ENCODE data around the gene CSN2.
A peak's percentile ranks its signal among the peaks of the same experiment; 100 is the strongest.
"Not testable (repeated sequence)": the region's sequence is repeated elsewhere in the genome, so short reads cannot be mapped to it uniquely, and the experiment has no call there.

CSN2 gene, protein sequence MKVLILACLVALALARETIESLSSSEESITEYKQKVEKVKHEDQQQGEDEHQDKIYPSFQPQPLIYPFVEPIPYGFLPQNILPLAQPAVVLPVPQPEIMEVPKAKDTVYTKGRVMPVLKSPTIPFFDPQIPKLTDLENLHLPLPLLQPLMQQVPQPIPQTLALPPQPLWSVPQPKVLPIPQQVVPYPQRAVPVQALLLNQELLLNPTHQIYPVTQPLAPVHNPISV

DNA sequence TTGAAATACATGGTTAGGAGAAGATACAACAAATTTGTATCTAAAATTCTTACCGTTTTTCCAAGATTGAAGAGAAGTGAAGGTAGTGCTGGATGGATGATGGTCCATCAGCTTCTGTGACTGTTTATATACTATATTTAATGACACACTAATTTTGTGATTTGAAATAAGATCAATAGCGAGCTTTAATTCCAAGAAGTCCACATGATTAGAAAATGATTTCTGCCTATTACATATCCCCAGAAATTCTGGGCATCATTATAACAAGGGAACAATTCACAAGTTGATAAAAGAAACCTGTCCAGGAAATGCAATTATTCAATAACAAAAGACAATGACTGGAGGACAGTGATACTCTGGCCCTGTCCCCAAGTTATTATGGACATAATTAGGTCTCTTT is at the start of gene CSN2:
CSN2 (minus strand) TSS at position 101 of the 400 bp plus-strand sequence. CDS start 4,733 bp downstream, outside the sequence.
- no peak for DNase-seq (ENCODE audit: low read depth in 2 of 2)

DNA sequence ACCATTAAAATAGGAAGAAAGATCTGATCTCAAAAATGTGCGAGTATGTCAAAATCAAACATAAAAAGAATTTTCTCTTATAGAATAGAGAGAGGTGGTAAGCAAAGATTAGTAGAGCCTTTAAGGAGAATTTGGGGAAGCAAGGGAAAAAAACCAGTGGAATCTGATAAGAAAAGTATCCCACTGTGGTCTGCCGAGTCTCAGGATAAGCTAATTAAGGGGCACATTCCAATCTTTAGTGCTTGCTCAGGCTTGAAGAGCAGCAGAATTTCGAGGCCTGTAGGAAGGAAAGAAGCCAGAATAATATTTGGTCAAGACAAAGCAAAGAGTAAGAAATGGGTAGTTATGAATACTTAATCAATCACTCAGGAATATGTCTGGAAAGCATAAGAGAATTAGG is 43.2 kb upstream of the CSN2 start:
- no peak for DNase-seq (ENCODE audit: low read depth in 2 of 2)

DNA sequence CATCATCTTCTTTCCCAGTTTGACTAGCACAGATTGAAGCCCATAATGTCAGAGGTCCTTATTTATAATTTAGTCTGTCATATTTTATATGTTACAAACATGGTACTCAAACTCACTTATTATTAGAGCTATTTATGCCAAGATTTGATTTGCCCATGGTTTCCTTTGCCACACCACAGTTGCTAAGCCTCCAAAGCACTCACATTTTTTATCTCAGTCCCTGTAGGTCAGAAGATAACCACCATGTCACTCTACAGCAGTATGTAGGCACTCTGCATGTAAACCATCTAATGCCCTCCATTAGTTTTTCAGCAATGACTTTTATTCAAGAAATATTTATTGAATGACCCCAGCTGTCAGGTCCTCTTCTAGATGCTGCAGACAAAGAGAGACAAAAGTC is 37.0 kb upstream of the CSN2 start:
- DNase-seq (ENCODE audit: low read depth in 2 of 2) = no peak

DNA sequence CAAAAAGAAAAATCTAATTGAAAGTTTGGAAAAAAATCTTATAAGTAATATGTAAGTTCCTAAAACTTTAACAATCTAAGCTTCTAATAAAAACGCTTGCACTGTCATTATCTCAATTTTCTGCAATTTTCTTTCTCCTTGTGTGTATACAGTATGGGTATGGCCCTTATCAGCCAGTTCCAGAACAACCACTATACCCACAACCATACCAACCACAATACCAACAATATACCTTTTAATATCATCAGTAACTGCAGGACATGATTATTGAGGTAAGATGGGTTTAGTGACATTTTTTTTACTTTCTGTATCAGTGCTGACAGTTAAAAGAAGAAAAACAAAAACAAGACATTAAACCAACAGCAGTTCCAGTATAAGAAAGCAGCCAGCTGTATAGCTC is 35.2 kb upstream of the CSN2 start:
- DNase-seq (ENCODE audit: low read depth in 2 of 2) = no peak

DNA sequence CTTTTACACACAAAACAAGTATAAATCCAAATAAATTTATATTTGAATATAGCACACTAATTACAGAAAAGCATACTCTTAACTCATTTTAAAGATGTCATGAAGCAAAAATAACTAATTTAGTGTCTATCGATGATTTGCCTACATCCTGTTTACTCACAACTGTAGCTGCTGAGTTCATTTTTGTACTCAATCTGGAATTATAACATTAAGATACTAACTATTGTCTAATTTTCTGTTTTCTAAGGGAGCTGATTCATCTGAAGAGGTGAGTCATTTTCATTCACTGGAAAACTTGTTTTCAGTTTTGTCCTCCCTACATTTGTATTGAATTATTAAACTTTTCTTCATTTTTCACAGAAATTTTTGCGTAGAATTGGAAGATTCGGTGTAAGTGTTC is 33.9 kb upstream of the CSN2 start:
- DNase-seq (ENCODE audit: low read depth in 2 of 2) = no peak

DNA sequence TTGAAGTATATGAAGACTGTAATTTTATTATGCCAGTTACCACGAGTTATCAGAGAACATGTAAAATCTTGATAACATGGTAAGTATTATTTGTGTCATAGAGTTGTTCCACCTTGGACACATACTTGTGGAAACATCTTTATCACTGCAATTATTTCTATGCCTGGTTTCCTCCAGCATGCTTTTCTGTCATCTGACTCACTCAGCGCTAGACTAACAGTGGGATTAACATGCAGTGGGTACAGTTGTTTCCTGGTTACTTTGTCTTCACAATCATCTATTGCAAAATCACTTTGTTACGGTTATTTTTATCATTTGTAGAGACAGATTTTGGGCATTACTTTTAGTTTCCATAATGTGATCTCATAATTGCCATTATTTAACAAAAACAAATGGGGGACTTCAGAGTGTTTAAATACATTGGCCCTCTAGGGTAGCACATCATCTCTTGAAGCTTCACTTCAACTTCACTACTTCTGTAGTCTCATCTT is 30.0 kb upstream of the CSN2 start, which contains the start of gene STATH:
STATH (plus strand) TSS at position 441 of the 491 bp plus-strand sequence. CDS start 2,472 bp downstream, outside the sequence.
- DNase-seq (ENCODE audit: low read depth in 2 of 2) = no peak

DNA sequence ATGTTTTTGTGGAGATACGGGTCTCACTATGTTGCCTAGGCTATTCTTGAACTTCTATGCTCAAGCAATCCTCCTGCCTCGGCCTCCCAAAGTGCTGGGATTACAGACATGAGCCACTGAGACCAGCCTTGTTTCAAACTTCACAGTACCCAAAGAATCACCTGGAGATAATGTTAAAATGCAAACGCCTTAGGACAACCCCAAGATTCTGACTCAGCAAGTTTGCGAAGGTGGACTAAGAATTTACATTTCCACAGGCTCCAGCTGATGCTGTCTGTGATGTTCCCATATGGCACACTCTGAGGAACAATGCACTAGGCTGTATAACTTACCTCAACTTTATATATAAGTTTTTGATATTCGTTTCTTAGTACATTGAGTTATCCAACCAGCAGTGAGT is 29.3 kb upstream of the CSN2 start:
- no peak for DNase-seq (ENCODE audit: low read depth in 2 of 2)

DNA sequence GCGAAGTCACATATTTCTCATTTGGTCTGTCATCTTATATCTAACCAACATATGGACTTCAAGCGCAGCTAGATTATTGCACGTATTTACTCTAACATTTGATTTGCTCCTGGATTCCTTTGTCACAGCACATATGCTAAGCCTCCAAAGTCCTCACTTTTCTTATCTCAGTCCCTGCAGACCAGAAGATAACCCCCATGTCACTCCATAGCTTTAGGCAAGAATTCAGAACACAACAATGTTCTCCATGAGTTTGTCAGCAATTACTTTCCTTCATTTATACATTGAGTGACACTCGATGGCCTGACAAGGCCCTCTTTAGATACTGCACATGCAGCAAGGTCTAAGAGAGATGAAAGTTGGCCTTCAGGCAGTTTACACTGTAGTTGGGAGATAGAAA is 25.5 kb upstream of the CSN2 start:
- DNase-seq (ENCODE audit: low read depth in 2 of 2) = no peak

DNA sequence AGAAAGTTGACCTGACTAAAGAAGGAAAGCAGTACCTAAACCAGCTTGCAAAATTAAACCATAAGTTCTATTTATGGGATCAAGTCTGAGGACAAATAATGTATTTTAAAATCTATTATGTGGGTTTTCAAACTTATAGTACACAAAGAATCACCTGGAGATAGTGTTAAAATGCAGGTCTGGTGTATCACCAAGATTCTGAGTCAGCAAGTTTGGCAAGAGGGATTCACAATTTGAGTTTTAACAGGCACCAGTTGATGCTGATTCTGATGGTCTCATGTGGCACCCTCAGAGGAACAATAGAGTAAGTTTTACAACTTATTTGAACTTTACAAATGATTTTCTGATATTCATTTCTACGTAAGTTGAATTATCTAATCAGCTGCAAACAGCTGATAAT is 21.1 kb upstream of the CSN2 start:
- DNase-seq (ENCODE audit: low read depth in 2 of 2) = no peak

DNA sequence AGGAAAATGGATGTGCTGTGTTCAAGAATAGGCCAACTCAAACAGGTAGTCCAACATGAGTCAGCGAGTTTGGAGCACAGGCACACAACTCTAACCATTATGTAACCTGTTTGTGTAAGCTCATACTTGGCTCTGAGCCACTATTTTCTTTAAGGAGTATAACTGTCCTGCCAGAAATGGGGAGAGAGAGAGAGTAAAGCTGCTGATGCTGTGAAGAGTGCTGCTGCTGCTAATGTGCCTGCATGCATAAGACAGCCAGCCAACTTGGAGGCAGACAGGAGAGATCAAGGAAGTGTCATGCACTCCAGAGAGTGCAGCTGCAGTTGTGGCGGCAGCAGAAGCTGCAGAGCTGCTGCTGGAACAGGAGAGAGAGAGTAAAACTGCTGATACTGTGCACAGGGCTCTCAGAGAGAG is 18.5 kb upstream of the CSN2 start:
- peak in 1 of 2 experiments; percentile 1 for DNase-seq (ENCODE audit: low read depth in 2 of 2)

DNA sequence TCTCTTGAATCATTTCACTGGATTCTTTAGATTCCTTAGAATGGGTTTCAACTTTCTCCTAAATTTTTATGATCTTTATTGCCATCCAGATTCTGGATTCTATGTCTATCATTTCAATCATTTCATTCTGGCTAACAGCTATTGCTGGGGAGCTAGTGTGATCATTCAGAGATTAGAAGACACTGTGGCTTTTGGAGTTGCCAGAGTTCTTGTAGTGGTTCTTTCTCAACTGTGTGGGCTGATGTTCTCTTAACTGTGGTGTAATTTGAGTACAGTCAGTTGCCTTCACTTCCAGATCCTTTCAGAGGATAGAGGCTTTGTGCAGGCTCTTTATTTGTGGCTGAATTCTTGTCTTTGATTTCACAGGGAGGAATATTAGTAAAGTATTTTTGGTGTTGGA is 12.1 kb upstream of the CSN2 start:
- no peak for DNase-seq (ENCODE audit: low read depth in 2 of 2)

DNA sequence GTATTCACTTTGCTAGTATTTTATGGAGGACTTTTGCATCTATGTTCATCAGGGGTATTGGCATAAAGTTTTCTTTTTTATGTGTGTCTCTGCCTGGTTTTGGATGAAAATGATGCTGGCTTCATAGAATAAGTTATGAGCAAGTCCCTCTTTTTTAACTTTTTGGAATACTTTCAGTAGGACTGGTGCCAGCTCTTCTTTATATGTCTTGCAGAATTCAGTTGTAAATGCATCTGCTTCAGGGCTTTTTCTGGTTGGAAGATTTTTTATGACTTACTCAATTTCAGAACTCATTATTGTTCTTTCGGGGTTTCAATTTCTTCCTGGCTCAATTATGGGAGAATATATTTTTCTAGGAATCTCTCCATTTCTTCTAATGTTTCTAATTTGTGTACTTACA is 9.1 kb upstream of the CSN2 start:
- no peak for DNase-seq (ENCODE audit: low read depth in 2 of 2)

DNA sequence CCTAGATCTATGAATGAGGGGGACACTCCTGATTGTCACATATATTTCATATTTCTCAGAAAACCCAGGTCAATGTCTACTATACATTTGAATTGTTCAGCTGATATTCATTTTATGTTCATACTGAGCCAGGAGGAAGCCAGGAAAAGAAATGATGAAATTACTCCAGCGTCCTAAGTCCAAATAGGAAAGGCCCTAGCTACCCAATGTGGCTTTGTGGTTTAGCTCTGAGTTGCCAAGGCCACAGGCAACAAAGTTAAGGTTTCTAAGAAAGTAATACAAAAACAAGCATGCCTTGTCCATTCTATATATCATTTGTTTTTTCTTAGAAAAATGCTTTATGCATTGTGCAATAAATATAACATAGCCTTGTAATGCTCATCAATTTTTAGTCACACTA is 4.5 kb upstream of the CSN2 start:
- no peak for DNase-seq (ENCODE audit: low read depth in 2 of 2)

DNA sequence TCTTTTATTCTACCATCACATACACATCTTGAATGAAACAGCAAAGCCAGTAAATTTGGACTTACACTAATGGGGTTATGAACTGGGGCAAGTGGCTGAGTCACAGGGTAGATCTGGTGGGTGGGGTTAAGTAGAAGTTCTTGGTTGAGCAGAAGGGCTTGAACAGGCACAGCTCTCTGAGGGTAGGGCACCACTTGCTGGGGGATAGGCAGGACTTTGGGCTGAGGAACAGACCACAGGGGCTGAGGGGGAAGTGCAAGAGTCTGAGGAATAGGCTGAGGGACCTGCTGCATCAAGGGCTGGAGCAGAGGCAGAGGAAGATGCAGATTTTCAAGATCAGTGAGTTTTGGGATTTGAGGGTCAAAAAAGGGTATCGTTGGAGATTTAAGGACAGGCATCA is 8.3 kb downstream of the CSN2 start:
- DNase-seq (ENCODE audit: low read depth in 2 of 2) = no peak

DNA sequence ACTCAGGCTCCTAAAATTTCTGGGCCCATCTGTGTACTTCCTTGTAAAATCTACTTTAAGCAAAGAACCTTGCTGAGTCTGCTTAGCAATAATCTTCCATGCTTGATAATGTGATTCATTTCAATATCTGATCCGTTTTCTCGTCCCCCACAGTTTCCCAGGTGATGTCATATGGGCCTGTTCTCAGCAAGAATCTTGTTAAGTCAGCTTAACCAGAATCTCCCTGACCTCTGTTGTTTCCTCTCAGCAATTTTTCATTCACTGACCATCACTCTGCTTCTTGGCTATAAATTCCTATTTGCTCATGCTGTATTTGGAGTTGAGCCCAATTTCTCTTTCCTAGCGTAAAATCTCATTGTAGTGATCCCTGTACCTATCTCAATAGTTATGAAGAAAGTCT is 13.9 kb downstream of the CSN2 start:
- DNase-seq (ENCODE audit: low read depth in 2 of 2) = no peak

DNA sequence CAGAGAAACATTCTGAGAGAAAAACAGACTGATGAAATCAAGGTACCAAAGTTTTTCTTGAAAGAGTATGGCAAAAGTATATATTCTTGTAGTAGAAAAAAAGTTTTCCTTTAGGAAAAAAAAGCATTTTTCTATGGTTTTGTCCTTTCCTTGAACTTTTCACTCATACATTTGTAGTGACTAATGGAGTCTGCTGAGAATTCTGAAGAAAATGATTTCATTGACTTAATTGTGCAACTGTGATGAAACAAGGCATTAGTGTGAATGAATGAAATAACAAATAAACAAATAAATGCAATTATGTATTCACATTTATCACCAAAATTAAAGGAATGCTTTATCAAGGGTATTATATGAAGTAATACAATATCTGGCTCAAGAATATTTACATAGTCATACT is 29.0 kb downstream of the CSN2 start:
- DNase-seq (ENCODE audit: low read depth in 2 of 2) = peak in 1 of 2 experiments; percentile 0

DNA sequence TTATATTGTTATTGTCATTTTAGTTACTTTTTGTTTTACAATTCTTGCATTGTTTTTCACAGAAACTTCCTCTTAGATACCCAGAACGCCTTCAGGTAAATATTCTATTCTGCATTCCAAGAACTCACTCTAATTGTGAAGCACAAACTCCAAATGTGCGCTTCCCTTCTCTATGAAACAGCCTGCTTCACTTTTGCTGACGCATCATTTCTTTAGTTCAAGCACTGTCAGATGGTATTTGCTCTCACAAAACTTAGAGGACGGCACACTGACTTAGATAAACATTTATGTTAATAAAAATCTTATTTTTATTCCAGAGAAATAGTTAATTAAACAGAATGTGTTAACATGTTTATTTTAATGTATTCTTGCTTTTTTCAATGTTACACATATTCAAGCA is 31.4 kb downstream of the CSN2 start:
- DNase-seq (ENCODE audit: low read depth in 2 of 2) = no peak

DNA sequence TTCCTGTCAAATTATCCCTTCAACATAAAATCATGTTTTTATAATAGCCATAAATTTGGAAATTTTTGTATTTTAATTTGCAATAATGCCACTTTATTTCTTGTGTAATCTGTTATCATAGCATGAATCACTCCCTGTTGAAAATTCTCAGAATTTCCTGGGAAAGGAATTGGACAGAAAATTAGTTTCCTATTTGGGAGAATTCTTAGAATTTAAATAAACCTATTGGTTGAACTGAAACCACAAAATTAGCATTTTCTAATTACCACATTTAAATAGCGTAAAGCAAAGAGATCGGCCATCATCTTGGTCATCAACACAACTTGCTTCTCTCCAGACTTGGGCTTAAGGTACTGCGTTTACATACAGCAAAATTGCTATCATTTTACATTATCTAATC is 34.8 kb downstream of the CSN2 start, which contains the start of gene CSN1S1:
CSN1S1 (plus strand) TSS at position 301 of the 400 bp plus-strand sequence. CDS start 1,488 bp downstream, outside the sequence.
- no peak for DNase-seq (ENCODE audit: low read depth in 2 of 2)

DNA sequence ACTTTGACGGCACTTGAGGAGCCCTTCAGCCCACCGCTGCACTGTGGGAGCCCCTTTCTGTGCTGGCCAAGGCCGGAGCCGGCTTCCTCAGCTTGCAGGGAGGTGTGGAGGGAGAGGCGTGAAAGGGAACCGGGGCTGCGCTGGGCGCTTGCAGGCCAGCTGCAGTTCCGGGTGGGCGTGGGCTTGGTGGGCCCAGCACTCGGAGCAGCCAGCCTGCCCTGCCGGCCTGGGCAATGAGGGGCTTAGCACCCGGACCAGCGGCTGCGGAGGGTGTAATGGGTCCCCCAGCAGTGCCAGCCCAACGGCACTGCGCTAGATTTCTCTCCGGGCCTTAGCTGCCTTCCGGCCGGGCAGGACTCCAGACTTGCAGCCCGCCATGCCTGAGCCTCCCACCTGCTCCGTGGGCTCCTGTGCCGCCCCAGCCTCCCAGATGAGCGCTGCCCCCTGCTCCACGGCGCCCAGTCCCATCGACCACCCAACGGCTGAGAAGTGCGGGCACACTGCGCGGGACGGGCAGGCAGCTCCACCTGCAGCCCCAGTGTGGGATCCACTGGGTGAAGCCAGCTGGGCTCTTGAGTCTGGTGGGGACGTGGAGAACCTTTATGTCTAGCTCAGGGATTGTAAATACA is 41.6 kb downstream of the CSN2 start:
- DNase-seq (ENCODE audit: low read depth in 2 of 2) = not testable (repeated sequence)

DNA sequence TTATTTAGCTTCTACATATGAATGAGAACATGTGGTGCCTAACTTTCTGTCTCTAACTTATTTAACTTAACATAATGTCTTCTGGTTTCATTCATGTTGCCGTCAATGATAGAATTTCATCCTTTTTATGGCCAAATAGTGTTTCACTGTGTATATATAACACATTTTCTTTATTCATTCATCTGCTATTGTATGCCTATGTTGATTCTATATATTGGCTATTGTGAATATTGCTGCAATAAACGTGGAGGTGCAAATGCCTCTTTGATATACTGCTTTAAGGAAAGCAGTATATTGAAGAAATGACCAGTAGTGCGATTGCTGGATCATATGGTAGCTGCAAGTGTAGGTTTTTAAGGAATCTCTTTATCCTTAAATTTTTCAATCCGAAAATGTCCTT is 44.7 kb downstream of the CSN2 start:
- no peak for DNase-seq (ENCODE audit: low read depth in 2 of 2)

DNA sequence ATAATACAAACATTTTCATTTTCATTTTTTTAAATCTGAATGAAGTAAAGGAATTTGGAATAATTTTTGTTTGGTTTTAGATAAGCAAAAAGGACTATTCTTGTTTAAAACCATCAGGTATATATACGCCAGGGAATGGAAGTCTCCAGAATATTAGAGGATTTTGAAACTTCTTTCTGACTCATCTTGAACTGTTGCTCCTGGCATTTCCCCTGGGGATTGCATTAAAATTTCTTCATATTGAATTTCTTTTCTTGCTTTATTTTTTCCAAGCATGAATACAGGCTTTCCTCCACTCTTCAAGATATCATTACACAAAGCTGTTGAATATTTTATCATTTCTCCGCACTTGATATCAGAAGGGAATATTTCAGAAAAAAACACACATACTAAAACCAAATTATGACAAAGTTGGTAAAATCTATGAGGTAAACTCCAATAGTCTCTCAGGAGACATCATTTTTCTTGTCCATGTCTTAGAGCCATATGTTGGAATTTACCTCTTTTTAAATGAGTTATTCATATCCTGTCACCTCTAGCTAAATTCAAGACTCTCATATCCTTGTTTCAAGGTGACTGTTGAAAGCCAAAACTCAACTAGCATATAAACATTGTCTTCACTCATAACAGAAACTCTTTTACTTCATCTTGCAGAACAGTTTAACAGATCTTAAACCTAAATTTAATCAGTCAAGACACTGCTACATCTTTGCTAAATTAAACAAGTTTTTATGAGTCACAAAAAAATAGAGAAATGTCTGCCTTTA is 55.3 kb downstream of the CSN2 start:
- peak; percentile 32 to 33 for DNase-seq (ENCODE audit: low read depth in 2 of 2)

DNA sequence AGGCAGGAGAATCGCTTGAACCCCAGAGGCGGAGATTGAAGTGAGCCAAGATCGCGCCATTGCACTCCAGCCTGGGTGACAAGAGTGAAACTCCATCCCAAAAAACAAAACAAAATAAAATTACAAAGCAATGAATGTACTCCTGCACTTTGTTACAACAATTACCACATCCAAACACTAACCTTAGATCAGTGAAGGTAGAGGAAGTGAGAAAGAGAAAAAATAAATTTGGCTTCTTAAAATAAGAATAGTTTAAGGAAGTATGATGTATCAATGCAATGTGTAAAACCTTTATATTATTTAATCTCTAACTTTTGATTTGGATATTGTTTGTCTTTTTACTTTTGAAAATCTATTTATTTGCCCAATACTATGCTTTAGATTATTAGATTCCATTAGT is 56.3 kb downstream of the CSN2 start:
- no peak for DNase-seq (ENCODE audit: low read depth in 2 of 2)

DNA sequence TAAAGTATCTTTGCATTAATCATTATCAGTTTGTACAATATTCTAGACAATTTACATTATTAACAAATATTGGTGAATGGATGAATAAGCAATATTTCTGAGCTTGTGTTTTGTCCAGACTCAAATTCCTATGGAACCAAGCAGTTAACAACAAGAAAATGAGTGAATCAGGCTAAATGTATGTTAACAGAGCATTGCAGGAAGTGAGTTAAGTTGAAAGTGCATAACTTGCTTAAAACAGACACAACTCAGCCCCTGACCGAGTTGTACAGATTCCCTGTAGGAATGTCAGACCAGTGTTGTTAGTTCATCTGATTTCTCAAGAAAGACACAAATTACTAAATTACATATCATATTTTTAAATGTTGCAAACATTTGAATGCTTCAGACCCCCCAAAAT is 58.4 kb downstream of the CSN2 start:
- peak; percentile 19 to 32 for DNase-seq (ENCODE audit: low read depth in 2 of 2)

Measured in fibroblast of skin of left biceps (primary cell).